ENCODE results near the gene CDK2. TPM values are rescaled to one million over a fixed set of nuclear protein-coding genes. Genes with fewer than 3 reads are reported as not detected.
"Not testable (repeated sequence)": the region's sequence is repeated elsewhere in the genome, so short reads cannot be mapped to it uniquely, and the experiment has no call there.

CDK2 gene
- polyA plus RNA-seq, 1 donor from 2014 or later: 8.9 TPM

DNA sequence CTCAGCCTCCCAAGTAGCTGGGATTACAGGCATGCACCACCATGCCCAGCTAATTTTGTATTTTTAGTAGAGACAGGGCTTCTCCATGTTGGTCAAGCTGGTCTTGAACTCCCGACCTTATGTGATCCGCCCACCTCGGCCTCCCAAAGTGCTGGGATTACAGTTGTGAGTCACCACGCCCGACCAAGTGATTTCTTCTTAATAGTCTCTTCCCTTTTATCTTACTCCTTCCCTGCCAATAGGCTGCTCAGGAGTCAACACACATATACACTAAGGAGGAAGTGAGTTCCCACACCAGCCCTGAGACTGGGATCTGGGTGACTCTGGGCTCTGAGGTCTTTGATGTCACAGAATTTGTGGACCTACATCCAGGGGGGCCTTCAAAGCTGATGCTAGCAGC lies 36.7 kb downstream of the CDK2 start:
- not testable (repeated sequence) for H3K27me3 Mint-ChIP-seq, H3K36me3 Mint-ChIP-seq, H3K9me3 Mint-ChIP-seq
- Mint-ChIP-seq H3K4me1 (peaks cover 3 to 10% (median 8%) of the 10 kb centered on the region in 3 donors), H3K27ac (peak overlapping the region in 2 of 3 donors; percentile 47 to 51), H3K4me3 (peak overlapping the region in 2 of 4 donors; percentile 44 to 82)

DNA sequence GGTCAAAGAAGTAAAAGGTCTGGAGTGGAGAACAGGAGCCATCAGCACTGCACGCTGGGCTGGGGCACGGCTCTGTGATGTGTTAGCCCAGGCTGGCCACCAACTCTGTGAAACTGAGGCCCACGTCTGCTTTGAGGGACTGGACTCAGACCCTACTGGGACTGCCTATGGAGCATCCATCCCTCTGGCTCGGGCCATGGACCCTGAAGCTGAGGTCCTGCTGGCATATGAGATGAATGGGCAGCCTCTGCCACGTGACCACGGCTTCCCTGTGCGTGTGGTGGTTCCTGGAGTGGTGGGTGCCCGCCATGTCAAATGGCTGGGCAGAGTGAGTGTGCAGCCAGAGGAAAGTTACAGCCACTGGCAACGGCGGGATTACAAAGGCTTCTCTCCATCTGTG lies 37.6 kb downstream of the CDK2 start:
- Mint-ChIP-seq H3K9me3 (no peaks in the 10 kb centered on the region), H3K36me3 (no peaks in the 10 kb centered on the region), H3K27ac (no peak overlapping the region), H3K27me3 (no peaks in the 10 kb centered on the region), H3K4me3 (peak overlapping the region in 1 of 4 donors; percentile 82), H3K4me1 (peaks cover 3 to 11% (median 10%) of the 10 kb centered on the region in 3 donors)

DNA sequence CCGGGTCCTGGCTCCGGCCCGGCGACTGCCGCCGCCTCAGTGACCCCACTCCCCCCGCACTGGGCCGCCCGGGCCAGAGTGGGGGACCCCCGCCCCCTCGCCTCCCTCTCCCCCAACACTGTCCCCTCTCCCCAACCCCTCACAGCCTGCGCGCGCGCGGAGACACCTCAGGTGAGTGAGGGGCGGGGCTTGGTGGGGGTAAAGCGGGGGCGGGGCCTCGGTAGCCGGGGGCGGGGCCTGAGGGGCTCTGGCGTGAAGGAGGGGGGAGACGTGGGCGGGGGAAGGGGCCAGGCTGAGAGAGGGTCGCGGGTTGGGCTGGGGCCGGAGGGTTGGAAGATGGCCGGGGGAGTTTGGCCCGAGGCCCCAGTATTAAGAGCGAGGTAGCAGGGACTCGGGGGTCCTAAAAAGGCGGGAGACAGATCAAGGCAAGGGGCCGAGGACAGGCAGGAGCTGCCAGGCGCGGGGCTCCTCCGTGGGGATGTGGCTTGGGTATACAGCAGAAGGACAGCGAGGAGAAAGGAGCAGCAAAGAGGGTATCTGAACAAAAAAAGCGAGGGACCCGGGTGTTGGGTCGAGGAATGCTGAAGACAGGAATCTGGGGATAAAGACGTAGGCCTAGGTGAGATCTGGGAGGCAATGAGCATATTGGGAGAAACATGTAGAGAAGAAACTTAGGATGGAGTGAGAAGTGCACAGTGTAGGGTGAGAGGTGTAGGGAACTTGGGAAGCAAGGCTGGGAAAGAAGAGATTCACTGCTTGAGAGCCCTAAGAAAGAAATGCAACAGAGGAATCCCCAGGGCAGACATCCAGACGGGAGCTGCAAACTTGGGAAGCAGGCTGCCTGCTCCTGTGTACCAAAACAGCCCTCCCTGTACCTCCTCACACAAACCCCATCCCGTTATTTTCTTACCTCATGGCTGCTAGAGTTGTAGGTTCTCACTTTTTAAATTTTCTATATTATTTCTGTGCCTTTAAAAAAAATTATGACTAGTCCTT lies 41.2 kb downstream of the CDK2 start:
- Mint-ChIP-seq H3K4me1 (peaks cover 3 to 11% (median 10%) of the 10 kb centered on the region in 3 donors), H3K36me3 (peaks cover 3% of the 10 kb centered on the region), H3K27ac (peak overlapping the region; percentile 21 to 91 (median 29)), H3K4me3 (peak overlapping the region; percentile 83 to 91 (median 90)), H3K9me3 (no peaks in the 10 kb centered on the region), H3K27me3 (no peaks in the 10 kb centered on the region)

DNA sequence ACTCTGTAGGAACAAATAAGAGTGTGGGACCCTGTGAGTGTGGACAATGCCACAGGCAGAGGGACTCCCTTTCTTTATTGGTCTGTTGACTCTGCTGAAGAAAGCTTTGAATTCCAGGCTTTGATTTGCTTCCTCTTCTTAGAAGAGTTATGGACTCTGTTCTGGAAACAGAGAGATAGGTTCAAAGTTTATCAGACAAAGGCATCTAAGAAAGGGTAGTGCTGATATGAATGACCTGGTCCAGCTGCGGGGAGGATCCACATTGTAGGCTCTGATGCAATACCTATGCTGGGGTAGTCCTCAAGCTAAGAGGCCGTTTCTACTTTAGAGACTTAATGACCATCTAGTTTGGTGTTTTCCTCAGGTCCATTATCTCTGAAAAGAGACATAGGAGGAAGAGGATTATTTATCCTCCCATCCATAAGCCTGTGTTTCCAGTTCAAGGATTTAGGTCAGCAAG lies 43.5 kb downstream of the CDK2 start:
- Mint-ChIP-seq H3K9me3 (no peaks in the 10 kb centered on the region), H3K4me1 (peaks cover 3 to 10% (median 10%) of the 10 kb centered on the region in 3 donors), H3K27ac (peak overlapping the region in 1 of 3 donors; percentile 51), H3K27me3 (no peaks in the 10 kb centered on the region), H3K36me3 (peaks cover 5% of the 10 kb centered on the region), H3K4me3 (peak overlapping the region in 2 of 4 donors; percentile 74)

DNA sequence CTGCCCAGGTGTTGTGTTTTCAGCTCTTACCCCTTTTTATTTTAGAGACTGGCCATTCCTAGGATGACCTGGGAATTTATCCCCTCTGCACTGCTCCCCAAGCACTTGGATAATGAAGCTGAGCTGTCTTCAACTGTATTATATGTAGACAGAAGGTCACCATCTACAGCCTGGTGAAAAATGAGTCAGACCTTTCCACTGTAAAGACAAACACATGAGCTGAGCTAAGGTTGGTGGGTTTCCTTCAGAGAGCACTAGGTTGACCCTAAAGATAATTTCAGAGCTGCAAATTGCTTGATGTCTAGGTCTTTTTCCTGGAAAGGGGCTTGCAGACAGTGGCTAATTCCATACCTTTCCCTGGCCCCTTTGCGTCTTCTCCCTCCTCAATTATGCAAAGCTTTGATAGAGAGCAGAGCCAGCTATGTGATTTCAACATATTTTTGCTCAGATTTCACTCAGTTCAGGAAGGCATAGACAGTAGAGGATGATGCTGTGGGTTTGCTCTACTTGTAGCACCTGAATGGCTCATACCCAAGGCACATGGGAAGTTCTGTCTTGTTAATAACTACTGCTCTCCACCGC lies 45.0 kb downstream of the CDK2 start:
- no peaks in the 10 kb centered on the region for H3K27me3 Mint-ChIP-seq
- peaks cover 5% of the 10 kb centered on the region for H3K36me3 Mint-ChIP-seq
- H3K9me3 Mint-ChIP-seq: no peaks in the 10 kb centered on the region
- H3K4me1 Mint-ChIP-seq: peaks cover 3 to 10% (median 9%) of the 10 kb centered on the region in 3 donors
- no peak overlapping the region for H3K27ac Mint-ChIP-seq
- peak overlapping the region in 1 of 4 donors; percentile 74 for H3K4me3 Mint-ChIP-seq

DNA sequence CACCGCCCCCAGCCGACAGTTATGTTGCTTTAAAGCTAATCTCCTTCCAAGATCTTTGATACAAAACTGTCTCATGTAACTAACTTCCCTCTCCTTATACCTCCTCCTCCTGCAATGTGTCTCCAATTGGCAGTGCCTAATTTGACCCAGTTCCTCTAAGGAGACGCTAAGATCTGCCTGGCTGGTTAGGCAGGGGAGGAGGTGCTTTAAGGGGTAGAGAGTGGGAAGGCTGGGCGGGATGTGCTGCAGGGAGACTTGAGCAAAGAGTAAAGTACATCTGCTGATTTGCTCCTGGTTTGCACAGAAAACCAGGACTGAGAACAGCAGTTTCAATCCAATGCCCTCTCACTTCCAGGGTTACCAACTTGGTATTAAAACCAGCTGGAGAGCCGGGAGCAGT lies 46.9 kb downstream of the CDK2 start:
- H3K27ac Mint-ChIP-seq: no peak overlapping the region

DNA sequence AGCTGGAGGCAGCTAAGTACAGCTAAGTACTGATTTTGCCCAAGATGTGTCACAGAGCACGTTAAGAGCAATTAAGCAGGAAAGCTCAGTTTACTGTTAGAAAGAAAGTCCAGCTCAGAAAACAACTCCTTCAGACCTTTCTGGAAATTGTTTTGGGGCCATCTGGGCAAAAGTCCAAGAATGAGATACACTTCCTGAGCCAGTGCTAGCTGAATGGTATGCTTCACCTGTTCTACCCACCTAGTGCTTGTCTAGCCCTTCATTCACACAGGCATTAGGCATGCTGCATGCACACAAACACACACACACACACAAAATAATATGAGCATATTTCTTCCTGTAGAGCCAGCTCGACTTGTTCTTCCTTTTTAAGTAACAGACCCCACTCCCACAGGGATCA lies 47.6 kb downstream of the CDK2 start:
- no peaks in the 10 kb centered on the region for H3K9me3 Mint-ChIP-seq

More for the DNA sequence above, 46.9 kb downstream of the CDK2 start:
- H3K9me3 Mint-ChIP-seq: no peaks in the 10 kb centered on the region
- H3K4me1 Mint-ChIP-seq: peaks cover 0 to 3% (median 0%) of the 10 kb centered on the region in 3 donors
- no peaks in the 10 kb centered on the region for H3K27me3 Mint-ChIP-seq
- H3K36me3 Mint-ChIP-seq: peaks cover 5% of the 10 kb centered on the region
- H3K4me3 Mint-ChIP-seq: no peak overlapping the region

DNA sequence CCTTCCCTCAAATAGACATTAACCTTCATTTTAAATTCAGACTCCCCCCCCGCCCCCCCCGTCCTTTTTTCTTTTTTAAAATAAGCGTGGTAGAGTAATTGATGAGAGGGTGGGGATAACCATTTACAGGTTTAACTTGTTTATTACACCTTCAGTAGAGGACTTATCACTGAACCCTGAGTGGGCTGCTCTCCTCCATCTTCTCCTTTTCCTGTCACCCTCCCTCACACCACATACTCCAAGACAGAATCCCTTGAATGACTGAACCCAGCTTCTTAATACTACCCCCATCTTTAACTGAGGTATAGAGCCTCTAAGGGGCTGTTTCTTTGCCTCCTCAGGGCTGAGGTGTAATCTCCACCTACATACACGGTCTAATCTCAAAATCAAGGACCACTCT lies 50.6 kb downstream of the CDK2 start:
- peaks cover 0 to 4% (median 0%) of the 10 kb centered on the region in 3 donors for H3K4me1 Mint-ChIP-seq
- H3K27me3 Mint-ChIP-seq: no peaks in the 10 kb centered on the region
- peaks cover 2% of the 10 kb centered on the region for H3K36me3 Mint-ChIP-seq
- no peak overlapping the region for H3K27ac Mint-ChIP-seq
- H3K9me3 Mint-ChIP-seq: no peaks in the 10 kb centered on the region
- H3K4me3 Mint-ChIP-seq: no peak overlapping the region

More for the DNA sequence above, 47.6 kb downstream of the CDK2 start:
- Mint-ChIP-seq H3K27ac (no peak overlapping the region), H3K4me1 (peaks cover 0 to 1% (median 0%) of the 10 kb centered on the region in 3 donors), H3K36me3 (peaks cover 5% of the 10 kb centered on the region), H3K4me3 (no peak overlapping the region), H3K27me3 (no peaks in the 10 kb centered on the region)

DNA sequence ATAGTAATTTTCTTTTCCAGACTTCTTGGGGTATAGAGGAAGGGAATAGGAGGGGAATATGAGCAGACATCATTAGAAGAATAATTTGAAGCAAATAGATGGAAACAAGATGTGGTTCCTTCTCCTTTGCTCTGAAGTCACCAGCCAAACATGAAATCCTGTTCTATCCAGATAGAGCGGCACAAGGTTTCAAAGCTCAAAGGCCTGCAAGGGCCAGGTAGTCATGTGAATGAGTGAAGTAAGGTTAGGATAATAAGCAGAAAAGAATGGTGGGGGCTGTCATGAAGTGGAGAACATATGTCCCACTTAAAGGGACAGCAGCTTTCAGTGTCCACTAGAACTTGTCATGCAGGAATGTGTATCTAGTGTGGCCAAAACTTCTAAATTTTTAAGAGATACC lies 51.7 kb downstream of the CDK2 start:
- H3K36me3 Mint-ChIP-seq: peaks cover 2% of the 10 kb centered on the region
- H3K4me1 Mint-ChIP-seq: peaks cover 0 to 4% (median 0%) of the 10 kb centered on the region in 3 donors
- no peaks in the 10 kb centered on the region for H3K27me3 Mint-ChIP-seq
- H3K4me3 Mint-ChIP-seq: no peak overlapping the region
- H3K27ac Mint-ChIP-seq: peak overlapping the region in 1 of 3 donors; percentile 40
- H3K9me3 Mint-ChIP-seq: no peaks in the 10 kb centered on the region

DNA sequence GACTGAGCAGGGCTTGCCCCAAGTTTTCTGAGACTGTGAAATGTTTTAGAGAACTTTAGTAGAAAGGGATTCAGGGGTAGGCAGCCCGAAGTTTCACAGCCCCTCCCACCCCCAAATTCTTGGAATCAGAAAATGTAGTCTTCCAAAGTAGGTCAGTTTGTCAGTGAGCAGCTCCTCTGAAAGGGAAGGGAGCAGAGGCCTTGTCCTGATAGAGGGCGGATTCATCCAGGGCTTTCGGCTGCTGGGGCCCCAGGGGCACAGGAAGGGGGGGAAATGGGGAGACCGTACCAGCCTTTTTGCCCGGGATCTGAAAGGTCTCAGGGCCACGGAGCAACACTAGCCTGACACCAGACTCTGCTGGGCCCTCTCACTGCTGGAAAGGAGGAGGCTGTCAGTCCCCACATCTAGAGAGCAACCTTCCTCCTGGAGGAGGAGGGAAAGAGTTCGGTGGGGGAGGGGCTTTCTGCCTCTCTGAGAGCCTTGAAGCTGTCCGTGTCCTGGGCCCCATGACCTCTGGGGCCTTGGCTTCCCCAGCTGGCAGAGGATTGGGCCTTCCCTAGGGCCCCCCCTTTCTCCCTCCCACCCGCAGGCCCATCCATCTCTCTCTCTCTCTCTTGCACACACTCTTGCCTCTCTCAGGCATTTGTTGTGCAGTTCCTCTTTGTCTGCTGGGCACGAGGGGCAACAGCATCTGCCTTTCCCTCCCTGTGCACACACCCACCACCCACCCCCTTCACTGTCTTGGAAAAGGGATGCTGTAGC lies 54.0 kb downstream of the CDK2 start, which contains the start of gene IKZF4:
TSS of gene IKZF4 (plus strand) at position 621 of the 762 bp plus-strand sequence. CDS start 451 bp downstream, outside the sequence.
- Mint-ChIP-seq H3K4me3 (peak within 1 kb of the TSS in 3 of 4 donors; percentile 48 to 66 (median 51)), H3K9me3 (no peaks in the 10 kb centered on the region), H3K4me1 (peaks cover 0 to 3% (median 0%) of the 10 kb centered on the region in 3 donors), H3K27ac (no peak within 1 kb of the TSS), H3K36me3 (peaks cover 2% of the 10 kb centered on the region), H3K27me3 (no peaks in the 10 kb centered on the region)

DNA sequence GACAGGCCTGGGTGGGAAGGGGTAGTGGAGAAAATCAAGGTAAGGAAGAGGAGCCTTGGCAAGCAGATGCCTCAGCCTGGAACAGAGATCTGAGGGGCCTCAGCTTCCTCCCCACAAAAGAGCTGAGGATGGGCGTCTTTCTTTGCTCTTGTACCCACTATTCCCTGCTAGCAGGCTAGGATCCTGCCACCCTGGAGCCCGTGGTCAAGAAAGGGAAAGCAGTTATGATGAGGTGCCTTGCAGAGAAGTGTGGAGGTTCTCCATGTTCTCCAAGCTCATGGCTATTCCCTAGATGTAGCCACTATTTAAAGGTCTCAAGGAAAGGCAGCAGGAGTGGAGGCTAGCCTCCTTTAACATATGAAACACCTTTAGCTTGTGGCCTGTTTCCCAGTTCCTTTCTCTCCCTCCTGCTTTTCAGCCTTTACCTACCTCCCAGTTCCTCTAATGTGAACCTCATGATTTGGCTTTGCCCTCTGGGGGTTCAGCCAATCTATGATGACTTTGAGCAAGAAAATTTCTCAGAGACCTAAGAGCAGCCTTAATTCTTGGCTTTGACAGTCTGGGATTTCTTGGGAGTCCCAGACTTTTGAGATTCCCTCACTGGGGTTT lies 55.4 kb downstream of the CDK2 start:
- no peak overlapping the region for H3K27ac Mint-ChIP-seq
- peaks cover 0 to 3% (median 0%) of the 10 kb centered on the region in 3 donors for H3K4me1 Mint-ChIP-seq

More for the DNA sequence above, 55.4 kb downstream of the CDK2 start:
- H3K36me3 Mint-ChIP-seq: peaks cover 2% of the 10 kb centered on the region
- H3K9me3 Mint-ChIP-seq: no peaks in the 10 kb centered on the region
- no peaks in the 10 kb centered on the region for H3K27me3 Mint-ChIP-seq
- H3K4me3 Mint-ChIP-seq: no peak overlapping the region
